WERI-Rb-1 (cell line): Measurements from ENCODE around the gene ANKFN1.
"Not testable (repeated sequence)": the region's sequence is repeated elsewhere in the genome, so short reads cannot be mapped to it uniquely, and the experiment has no call there.

ENCODE experiments used
- DNase-seq: peaks from one replicate; pipeline ENCODE4 v3.0.0-alpha.2; 2020
- H3K27ac ChIP-seq: fragments of 250-450 bp; sonication (Bioruptor Pico); 2 replicates; pipeline ENCODE4 v1.5.1; 2020; ENCODE audit warnings: mild to moderate bottlenecking, moderate library complexity
- H3K27me3 ChIP-seq: fragments of 250-450 bp; sonication (Bioruptor Pico); 2 replicates; pipeline ENCODE4 v1.5.1; 2021; ENCODE audit warnings: mild to moderate bottlenecking, low read depth, moderate library complexity; ENCODE audit not compliant: insufficient read depth, severe bottlenecking
- H3K36me3 ChIP-seq: fragments of 250-450 bp; sonication (Bioruptor Pico); 2 replicates; pipeline ENCODE4 v1.5.1; 2020; ENCODE audit warnings: mild to moderate bottlenecking, moderate library complexity
- H3K4me3 ChIP-seq: 2 replicates; pipeline ENCODE4 v1.5.1; 2011; ENCODE audit warnings: low read depth, mild to moderate bottlenecking, control low read depth, low read length
- H3K9me3 ChIP-seq: fragments of 250-450 bp; sonication (Bioruptor Pico); 2 replicates; pipeline ENCODE4 v1.5.1; 2021; ENCODE audit warnings: mild to moderate bottlenecking, moderate library complexity; ENCODE audit not compliant: severe bottlenecking
- CTCF ChIP-seq: IDR thresholded peaks from 2 replicates; pipeline ENCODE4 v1.5.1; 2011; ENCODE audit warnings: low read depth, mild to moderate bottlenecking, control low read depth, inconsistent platforms, low read length

Gene ANKFN1

GRCh38 chr17:56269556-56270389 lies 116.5 kb downstream of the ANKFN1 start:
- peaks cover 9% of the 10 kb centered on the region for H3K27me3 ChIP-seq
- H3K9me3 ChIP-seq, result no peaks in the 10 kb centered on the region
- TF ChIP-seq CTCF, result no peak
- no peak overlapping the region for H3K27ac ChIP-seq
- H3K4me3 ChIP-seq, result no peak overlapping the region
- DNase-seq, result no peak
- no peaks in the 10 kb centered on the region for H3K36me3 ChIP-seq

- H3K27me3 ChIP-seq, result no peaks in the 10 kb centered on the region
- no peak for TF ChIP-seq CTCF
- H3K27ac ChIP-seq, result no peak overlapping the region
- no peak for DNase-seq
- H3K36me3 ChIP-seq, result no peaks in the 10 kb centered on the region
- no peaks in the 10 kb centered on the region for H3K9me3 ChIP-seq
- no peak overlapping the region for H3K4me3 ChIP-seq
Measured at GRCh38 chr17:56274491-56274890, 121.2 kb downstream of the ANKFN1 start.

DNA sequence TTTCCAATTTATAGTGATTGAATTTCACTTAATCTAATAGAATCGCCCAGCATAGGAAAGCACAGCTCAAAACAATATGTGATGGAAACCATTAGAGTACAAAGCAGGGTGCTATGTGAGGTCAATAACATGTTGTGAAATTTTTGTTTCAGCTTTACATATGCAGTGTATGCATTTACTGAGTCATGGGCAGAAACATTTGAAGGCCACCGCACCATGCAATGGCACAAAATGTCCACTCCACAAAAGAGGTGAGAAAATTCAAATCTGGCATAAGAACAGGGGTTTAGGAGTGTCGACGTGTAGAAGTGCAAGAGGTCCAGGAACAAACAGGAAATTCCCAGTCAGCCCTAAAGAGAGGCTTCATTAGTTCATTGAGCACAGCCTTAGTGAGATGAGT lies 131.2 kb downstream of the ANKFN1 start:
- Histone ChIP-seq H3K27me3 (peaks cover 3% of the 10 kb centered on the region), H3K36me3 (no peaks in the 10 kb centered on the region), H3K27ac (no peak overlapping the region), H3K4me3 (no peak overlapping the region), H3K9me3 (peaks cover 3% of the 10 kb centered on the region)
- TF ChIP-seq CTCF, result no peak
- no peak for DNase-seq

- DNase-seq, H3K36me3 ChIP-seq, H3K4me3 ChIP-seq, H3K27ac ChIP-seq, H3K9me3 ChIP-seq, H3K27me3 ChIP-seq: not testable (repeated sequence)
Measured at GRCh38 chr17:56288786-56289185, 135.5 kb downstream of the ANKFN1 start.

- no peak overlapping the region for H3K4me3 ChIP-seq
Measured at GRCh38 chr17:56289321-56289720, 136.0 kb downstream of the ANKFN1 start.

More at GRCh38 chr17:56289321-56289720, 136.0 kb downstream of the ANKFN1 start:
- Histone ChIP-seq H3K9me3 (no peaks in the 10 kb centered on the region), H3K36me3 (no peaks in the 10 kb centered on the region), H3K27me3 (peaks cover 8% of the 10 kb centered on the region), H3K27ac (no peak overlapping the region)
- no peak for TF ChIP-seq CTCF
- DNase-seq, result no peak
